HEK293 (cell line): ENCODE measurements around the gene NPFF.

Experiments used
- HOXC10 ChIP-seq: sonication (generic); formaldehyde crosslinking; IDR thresholded peaks from 2 replicates; pipeline ENCODE4 v1.8.1; 2023; ENCODE audit warnings: mild to moderate bottlenecking, missing genetic modification reagents
- OVOL3 ChIP-seq: fragments of 450-650 bp; formaldehyde crosslinking; IDR thresholded peaks from 2 replicates; pipeline ENCODE4 v1.5.1; 2016; ENCODE audit warnings: missing biosample characterization, missing genetic modification characterization
- PRDM4 ChIP-seq: fragments of 450-650 bp; formaldehyde crosslinking; IDR thresholded peaks from 2 replicates; pipeline ENCODE4 v1.5.1; 2017; ENCODE audit warnings: missing biosample characterization, missing genetic modification characterization
- SCRT1 ChIP-seq: fragments of 450-650 bp; formaldehyde crosslinking; IDR thresholded peaks from 2 replicates; pipeline ENCODE4 v1.5.1; 2016; ENCODE audit warnings: missing biosample characterization, missing genetic modification characterization, borderline replicate concordance
- SP3 ChIP-seq: fragments of 450-650 bp; formaldehyde crosslinking; IDR thresholded peaks from 2 replicates; pipeline ENCODE4 v1.5.1; 2016; ENCODE audit warnings: missing biosample characterization, missing genetic modification characterization
- ZNF549 ChIP-seq: fragments of 450-650 bp; IDR thresholded peaks from 2 replicates; pipeline ENCODE4 v1.5.1; 2018; ENCODE audit warnings: missing biosample characterization, missing genetic modification characterization, mild to moderate bottlenecking, inconsistent platforms, moderate library complexity
- TF ChIP-seq, protein P1 (sequence below): fragments of 450-650 bp; formaldehyde crosslinking; IDR thresholded peaks from 2 replicates; pipeline ENCODE4 v1.5.1; 2016; ENCODE audit warnings: missing biosample characterization, missing genetic modification characterization
- TF ChIP-seq, protein P2 (sequence below): fragments of 450-650 bp; formaldehyde crosslinking; IDR thresholded peaks from 2 replicates; pipeline ENCODE4 v1.5.1; 2016; ENCODE audit warnings: missing biosample characterization, missing genetic modification characterization
- TF ChIP-seq, protein P3 (sequence below): fragments of 450-650 bp; formaldehyde crosslinking; conservative IDR thresholded peaks from 2 replicates; pipeline ENCODE4 v1.5.1; 2016; ENCODE audit warnings: low read depth, missing biosample characterization, missing genetic modification characterization
- TF ChIP-seq, protein P4 (sequence below): fragments of 450-650 bp; formaldehyde crosslinking; IDR thresholded peaks from 2 replicates; pipeline ENCODE4 v1.5.0; 2017; ENCODE audit warnings: missing biosample characterization, missing genetic modification characterization, borderline replicate concordance

The NPFF gene

DNA sequence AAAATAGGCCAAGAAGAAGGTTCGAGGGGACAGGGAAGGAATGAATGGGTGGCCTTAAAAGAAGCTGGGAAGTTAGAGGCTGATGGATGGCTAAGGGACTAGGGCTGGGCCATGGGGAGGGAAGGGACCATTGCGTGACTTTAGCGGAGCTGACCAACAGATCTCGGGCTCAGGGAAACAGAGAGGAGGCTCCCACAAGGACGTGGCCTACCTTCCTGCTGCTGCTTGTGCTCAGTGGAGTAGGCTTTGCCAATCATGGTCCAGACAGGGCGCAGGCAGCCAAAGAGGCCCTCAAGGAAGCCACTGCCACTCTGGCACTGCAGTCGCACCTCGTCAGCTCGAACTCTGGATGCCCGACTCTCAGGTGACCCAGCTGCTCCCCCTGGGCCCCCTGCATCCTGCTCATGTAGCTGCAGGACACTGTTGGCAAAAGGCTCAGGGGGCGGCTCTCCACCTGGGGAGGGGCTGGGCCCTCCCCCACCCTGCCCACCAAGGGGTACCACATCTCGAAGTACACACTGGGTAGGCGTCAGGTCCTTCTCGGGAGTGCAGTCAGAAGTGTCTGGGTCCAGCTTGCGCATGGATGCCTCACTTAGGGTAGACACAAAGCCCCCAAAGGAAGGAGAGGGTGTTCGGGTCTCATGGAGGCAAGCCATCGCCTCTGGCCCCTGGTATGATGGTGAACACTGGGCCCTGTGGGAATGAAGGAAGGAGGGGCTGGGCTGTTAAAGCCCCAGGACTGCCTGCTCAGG, 20.4 kb downstream of the NPFF start (continued):
- TF ChIP-seq OVOL3 (tag by site-specific recombination) (no peak), PRDM4 (tag by site-specific recombination) (no peak), HOXC10 (CRISPR knock-in tag) (no peak), SP3 (tag by site-specific recombination) (no peak), SCRT1 (tag by site-specific recombination) (no peak), ZNF549 (tag by site-specific recombination) (no peak)
- TF ChIP-seq, protein P1, sequence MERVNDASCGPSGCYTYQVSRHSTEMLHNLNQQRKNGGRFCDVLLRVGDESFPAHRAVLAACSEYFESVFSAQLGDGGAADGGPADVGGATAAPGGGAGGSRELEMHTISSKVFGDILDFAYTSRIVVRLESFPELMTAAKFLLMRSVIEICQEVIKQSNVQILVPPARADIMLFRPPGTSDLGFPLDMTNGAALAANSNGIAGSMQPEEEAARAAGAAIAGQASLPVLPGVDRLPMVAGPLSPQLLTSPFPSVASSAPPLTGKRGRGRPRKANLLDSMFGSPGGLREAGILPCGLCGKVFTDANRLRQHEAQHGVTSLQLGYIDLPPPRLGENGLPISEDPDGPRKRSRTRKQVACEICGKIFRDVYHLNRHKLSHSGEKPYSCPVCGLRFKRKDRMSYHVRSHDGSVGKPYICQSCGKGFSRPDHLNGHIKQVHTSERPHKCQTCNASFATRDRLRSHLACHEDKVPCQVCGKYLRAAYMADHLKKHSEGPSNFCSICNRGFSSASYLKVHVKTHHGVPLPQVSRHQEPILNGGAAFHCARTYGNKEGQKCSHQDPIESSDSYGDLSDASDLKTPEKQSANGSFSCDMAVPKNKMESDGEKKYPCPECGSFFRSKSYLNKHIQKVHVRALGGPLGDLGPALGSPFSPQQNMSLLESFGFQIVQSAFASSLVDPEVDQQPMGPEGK (tag by site-specific recombination): 0 out of 2 replicates have a peak, but pooled peaks have one; percentile 9
- TF ChIP-seq, protein P2, sequence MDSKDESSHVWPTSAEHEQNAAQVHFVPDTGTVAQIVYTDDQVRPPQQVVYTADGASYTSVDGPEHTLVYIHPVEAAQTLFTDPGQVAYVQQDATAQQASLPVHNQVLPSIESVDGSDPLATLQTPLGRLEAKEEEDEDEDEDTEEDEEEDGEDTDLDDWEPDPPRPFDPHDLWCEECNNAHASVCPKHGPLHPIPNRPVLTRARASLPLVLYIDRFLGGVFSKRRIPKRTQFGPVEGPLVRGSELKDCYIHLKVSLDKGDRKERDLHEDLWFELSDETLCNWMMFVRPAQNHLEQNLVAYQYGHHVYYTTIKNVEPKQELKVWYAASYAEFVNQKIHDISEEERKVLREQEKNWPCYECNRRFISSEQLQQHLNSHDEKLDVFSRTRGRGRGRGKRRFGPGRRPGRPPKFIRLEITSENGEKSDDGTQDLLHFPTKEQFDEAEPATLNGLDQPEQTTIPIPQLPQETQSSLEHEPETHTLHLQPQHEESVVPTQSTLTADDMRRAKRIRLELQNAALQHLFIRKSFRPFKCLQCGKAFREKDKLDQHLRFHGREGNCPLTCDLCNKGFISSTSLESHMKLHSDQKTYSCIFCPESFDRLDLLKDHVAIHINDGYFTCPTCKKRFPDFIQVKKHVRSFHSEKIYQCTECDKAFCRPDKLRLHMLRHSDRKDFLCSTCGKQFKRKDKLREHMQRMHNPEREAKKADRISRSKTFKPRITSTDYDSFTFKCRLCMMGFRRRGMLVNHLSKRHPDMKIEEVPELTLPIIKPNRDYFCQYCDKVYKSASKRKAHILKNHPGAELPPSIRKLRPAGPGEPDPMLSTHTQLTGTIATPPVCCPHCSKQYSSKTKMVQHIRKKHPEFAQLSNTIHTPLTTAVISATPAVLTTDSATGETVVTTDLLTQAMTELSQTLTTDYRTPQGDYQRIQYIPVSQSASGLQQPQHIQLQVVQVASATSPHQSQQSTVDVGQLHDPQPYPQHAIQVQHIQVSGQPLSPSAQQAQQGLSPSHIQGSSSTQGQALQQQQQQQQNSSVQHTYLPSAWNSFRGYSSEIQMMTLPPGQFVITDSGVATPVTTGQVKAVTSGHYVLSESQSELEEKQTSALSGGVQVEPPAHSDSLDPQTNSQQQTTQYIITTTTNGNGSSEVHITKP: peak; percentile 30
- TF ChIP-seq, protein P3, sequence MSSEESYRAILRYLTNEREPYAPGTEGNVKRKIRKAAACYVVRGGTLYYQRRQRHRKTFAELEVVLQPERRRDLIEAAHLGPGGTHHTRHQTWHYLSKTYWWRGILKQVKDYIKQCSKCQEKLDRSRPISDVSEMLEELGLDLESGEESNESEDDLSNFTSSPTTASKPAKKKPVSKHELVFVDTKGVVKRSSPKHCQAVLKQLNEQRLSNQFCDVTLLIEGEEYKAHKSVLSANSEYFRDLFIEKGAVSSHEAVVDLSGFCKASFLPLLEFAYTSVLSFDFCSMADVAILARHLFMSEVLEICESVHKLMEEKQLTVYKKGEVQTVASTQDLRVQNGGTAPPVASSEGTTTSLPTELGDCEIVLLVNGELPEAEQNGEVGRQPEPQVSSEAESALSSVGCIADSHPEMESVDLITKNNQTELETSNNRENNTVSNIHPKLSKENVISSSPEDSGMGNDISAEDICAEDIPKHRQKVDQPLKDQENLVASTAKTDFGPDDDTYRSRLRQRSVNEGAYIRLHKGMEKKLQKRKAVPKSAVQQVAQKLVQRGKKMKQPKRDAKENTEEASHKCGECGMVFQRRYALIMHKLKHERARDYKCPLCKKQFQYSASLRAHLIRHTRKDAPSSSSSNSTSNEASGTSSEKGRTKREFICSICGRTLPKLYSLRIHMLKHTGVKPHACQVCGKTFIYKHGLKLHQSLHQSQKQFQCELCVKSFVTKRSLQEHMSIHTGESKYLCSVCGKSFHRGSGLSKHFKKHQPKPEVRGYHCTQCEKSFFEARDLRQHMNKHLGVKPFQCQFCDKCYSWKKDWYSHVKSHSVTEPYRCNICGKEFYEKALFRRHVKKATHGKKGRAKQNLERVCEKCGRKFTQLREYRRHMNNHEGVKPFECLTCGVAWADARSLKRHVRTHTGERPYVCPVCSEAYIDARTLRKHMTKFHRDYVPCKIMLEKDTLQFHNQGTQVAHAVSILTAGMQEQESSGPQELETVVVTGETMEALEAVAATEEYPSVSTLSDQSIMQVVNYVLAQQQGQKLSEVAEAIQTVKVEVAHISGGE (tag by site-specific recombination): no peak
- TF ChIP-seq, protein P4, sequence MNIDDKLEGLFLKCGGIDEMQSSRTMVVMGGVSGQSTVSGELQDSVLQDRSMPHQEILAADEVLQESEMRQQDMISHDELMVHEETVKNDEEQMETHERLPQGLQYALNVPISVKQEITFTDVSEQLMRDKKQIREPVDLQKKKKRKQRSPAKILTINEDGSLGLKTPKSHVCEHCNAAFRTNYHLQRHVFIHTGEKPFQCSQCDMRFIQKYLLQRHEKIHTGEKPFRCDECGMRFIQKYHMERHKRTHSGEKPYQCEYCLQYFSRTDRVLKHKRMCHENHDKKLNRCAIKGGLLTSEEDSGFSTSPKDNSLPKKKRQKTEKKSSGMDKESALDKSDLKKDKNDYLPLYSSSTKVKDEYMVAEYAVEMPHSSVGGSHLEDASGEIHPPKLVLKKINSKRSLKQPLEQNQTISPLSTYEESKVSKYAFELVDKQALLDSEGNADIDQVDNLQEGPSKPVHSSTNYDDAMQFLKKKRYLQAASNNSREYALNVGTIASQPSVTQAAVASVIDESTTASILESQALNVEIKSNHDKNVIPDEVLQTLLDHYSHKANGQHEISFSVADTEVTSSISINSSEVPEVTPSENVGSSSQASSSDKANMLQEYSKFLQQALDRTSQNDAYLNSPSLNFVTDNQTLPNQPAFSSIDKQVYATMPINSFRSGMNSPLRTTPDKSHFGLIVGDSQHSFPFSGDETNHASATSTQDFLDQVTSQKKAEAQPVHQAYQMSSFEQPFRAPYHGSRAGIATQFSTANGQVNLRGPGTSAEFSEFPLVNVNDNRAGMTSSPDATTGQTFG (tag by site-specific recombination): no peak
